ENCODE measurements around the gene ZNF618. TPM values are rescaled to one million over a fixed set of nuclear protein-coding genes. Genes with fewer than 3 reads are reported as not detected.

ZNF618 gene
- total and polyA plus RNA-seq, 7 donors, result 0.92 to 8.0 (median 2.3) TPM

- no peak for DNase-seq
- peaks cover 0 to 3% (median 0%) of the 10 kb centered on the region in 4 donors for H3K9me3 ChIP-seq
- WGBS, 2 donors, result 38 to 73% methylated on average over 6 of the region's 6 CpGs
- H3K36me3 ChIP-seq, result no peaks in the 10 kb centered on the region
- H3K27me3 ChIP-seq, result no peaks in the 10 kb centered on the region
- H3K4me1 ChIP-seq, result no peaks in the 10 kb centered on the region
- no peak overlapping the region for H3K4me3 ChIP-seq
- TF ChIP-seq POLR2AphosphoS5 (IDR thresholded peaks at IDR 0.05) (no peak), POLR2A (IDR thresholded peaks at IDR 0.05) (no peak), CTCF (IDR thresholded peaks at IDR 0.05) (no peak), EP300 (IDR thresholded peaks at IDR 0.05) (no peak)
- intact Hi-C loops (cut with DNase I), result no loop called here
- H3K27ac ChIP-seq, result no peak overlapping the region
These were observed 53.7 kb downstream of the ZNF618 start for GRCh38 chr9:113929634-113930389.

DNA sequence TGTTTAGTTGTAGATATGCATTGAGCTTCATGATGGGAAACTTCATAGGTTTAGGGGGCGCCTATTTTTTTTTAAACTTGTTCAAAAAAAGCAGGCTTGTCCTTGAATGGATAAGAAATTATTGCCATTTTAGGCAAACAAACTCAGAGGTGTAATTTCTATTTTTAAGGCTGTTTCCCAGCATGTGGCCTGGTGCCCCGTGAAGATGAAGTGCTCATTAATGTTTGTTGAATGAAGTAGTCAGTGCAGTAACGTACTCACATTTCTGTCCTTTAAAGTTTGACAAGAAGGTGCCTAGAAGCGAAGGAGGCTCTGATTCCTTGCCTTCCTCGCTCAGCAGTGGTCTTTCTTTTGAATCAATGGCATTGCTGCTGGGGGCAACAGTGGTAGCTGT, 54.3 kb downstream of the ZNF618 start:
- intact Hi-C loops (cut with DNase I), result no loop called here
- DNase-seq, result no peak
- TF ChIP-seq EP300 (IDR thresholded peaks at IDR 0.05) (no peak), CTCF (IDR thresholded peaks at IDR 0.05) (no peak), POLR2AphosphoS5 (IDR thresholded peaks at IDR 0.05) (no peak), POLR2A (IDR thresholded peaks at IDR 0.05) (no peak)
- Histone ChIP-seq H3K4me3 (no peak overlapping the region), H3K36me3 (no peaks in the 10 kb centered on the region), H3K4me1 (no peaks in the 10 kb centered on the region), H3K27me3 (no peaks in the 10 kb centered on the region), H3K27ac (no peak overlapping the region), H3K9me3 (peaks cover 0 to 3% (median 0%) of the 10 kb centered on the region in 4 donors)
- 88 to 89% methylated on average over 5 of the region's 5 CpGs for WGBS, 2 donors

DNA sequence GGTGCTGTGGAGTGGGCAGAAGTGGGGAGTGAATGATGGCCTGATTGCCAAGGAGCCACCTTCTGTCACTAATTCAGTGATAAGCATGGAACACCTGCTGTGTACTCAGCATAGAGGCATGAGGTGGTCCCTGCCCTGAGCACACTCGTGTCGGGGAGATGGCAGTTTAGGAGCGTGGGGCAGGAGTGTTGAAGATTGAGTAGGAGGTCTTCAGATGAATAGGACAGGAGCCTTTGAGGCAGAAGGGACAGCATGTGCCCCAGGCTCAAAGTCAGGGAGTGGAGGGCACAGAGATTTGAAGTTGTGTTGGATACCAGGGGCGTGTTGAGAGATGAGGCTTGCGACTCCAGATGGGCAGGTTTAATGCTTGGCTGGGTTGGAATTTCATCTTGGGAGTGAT, 55.0 kb downstream of the ZNF618 start:
- 91 to 94% methylated on average over 5 of the region's 5 CpGs for WGBS, 2 donors
- TF ChIP-seq POLR2AphosphoS5 (IDR thresholded peaks at IDR 0.05), result no peak
- TF ChIP-seq CTCF (IDR thresholded peaks at IDR 0.05), result no peak
- TF ChIP-seq EP300 (IDR thresholded peaks at IDR 0.05), result no peak
- no peak for TF ChIP-seq POLR2A (IDR thresholded peaks at IDR 0.05)
- Histone ChIP-seq H3K36me3 (no peaks in the 10 kb centered on the region), H3K27ac (no peak overlapping the region), H3K4me1 (no peaks in the 10 kb centered on the region), H3K27me3 (no peaks in the 10 kb centered on the region), H3K9me3 (peaks cover 0 to 3% (median 0%) of the 10 kb centered on the region in 4 donors), H3K4me3 (no peak overlapping the region)
- DNase-seq, result no peak
- intact Hi-C loops (cut with DNase I), result no loop called here

DNA sequence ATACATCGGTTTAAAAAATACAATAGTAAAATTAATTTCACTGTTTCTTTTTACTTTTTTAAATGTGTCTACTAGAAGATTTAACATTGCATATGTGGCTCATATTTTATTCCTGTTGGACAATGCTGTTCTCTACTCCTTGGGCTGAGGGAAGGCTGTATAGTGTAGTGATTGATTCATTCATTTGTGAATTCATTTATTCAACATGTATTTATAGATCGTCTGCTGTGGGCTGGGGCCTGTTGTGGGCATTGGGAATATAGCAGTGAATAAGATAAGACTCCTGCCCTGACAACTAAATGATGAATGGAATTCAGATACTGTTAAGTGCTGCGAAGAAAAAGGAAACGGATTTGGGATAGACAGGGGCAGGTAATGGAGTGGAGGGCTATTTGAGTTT, 55.7 kb downstream of the ZNF618 start:
- H3K27ac ChIP-seq, result no peak overlapping the region
- intact Hi-C loops (cut with DNase I), result no loop called here
- no peaks in the 10 kb centered on the region for H3K36me3 ChIP-seq
- H3K27me3 ChIP-seq, result no peaks in the 10 kb centered on the region
- no peaks in the 10 kb centered on the region for H3K4me1 ChIP-seq
- WGBS, 2 donors, result 95 to 96% methylated on average over 4 of the region's 4 CpGs
- H3K4me3 ChIP-seq, result no peak overlapping the region
- no peak for DNase-seq
- TF ChIP-seq EP300 (IDR thresholded peaks at IDR 0.05), result no peak
- no peak for TF ChIP-seq CTCF (IDR thresholded peaks at IDR 0.05)
- no peak for TF ChIP-seq POLR2A (IDR thresholded peaks at IDR 0.05)
- TF ChIP-seq POLR2AphosphoS5 (IDR thresholded peaks at IDR 0.05), result no peak
- H3K9me3 ChIP-seq, result peaks cover 0 to 3% (median 0%) of the 10 kb centered on the region in 4 donors
